SK-N-MC (cell line): ENCODE data around the gene PHC1.

ENCODE experiments used
- EZH2 ChIP-seq: fragments of 200-600 bp; sonication (generic); IDR thresholded peaks from one replicate; pipeline ENCODE4 v1.6.1; 2017; ENCODE audit warnings: antibody characterized with exemption
- FOXP2 ChIP-seq: optimal IDR thresholded peaks from 2 replicates; pipeline ENCODE3; 2011; ENCODE audit warnings: mild to moderate bottlenecking, moderate library complexity; ENCODE audit not compliant: insufficient read depth; ENCODE audit errors: extremely low read length, control extremely low read depth
- POLR2AphosphoS5 ChIP-seq: IDR thresholded peaks from 2 replicates; pipeline ENCODE4 v1.6.1; 2012; ENCODE audit warnings: mild to moderate bottlenecking, low read depth, low read length, borderline replicate concordance

GRCh38 chr12:8897081-8897480 is 17.2 kb upstream of the PHC1 start:
- TF ChIP-seq EZH2, result no peak
- no peak for TF ChIP-seq POLR2AphosphoS5
- no peak for TF ChIP-seq FOXP2
